ENCODE measurements around the gene GINS1. TPM values are rescaled to one million over a fixed set of nuclear protein-coding genes. Genes with fewer than 3 reads are reported as not detected.

The GINS1 gene
- total RNA-seq, 1 experiment from 2014 or later = 6.0 TPM

GRCh38 chr20:25466846-25467245 is 59.4 kb downstream of the GINS1 start:
- peaks cover 10% of the 10 kb centered on the region for H3K27me3 Mint-ChIP-seq (ENCODE audit: insufficient read depth, unreplicated experiment)
- H3K4me3 Mint-ChIP-seq (ENCODE audit: unreplicated experiment) = no peak overlapping the region
- ChIA-PET CTCF (interaction anchor here (0.9 to 4.1 kb wide), 2 partner anchors 12 to 73 kb away, joined by 3 to 25 read pairs; no protein-coding TSS in a partner anchor), POLR2A (no interaction called here)
- no peaks in the 10 kb centered on the region for H3K9me3 Mint-ChIP-seq (ENCODE audit: unreplicated experiment)
- no peak for DNase-seq (ENCODE audit: unreplicated experiment)
- no peaks in the 10 kb centered on the region for H3K36me3 Mint-ChIP-seq (ENCODE audit: insufficient read depth, unreplicated experiment)
- intact Hi-C loops (cut with micrococcal nuclease) = no loop called here
- BruUV-seq (replicated peaks) = no TSS peak
- no peak for TF ChIP-seq CTCF (IDR thresholded peaks at IDR 0.05; ENCODE audit: unreplicated experiment)
- no peak overlapping the region for H3K27ac Mint-ChIP-seq (ENCODE audit: low read depth, unreplicated experiment)
- H3K4me1 Mint-ChIP-seq (ENCODE audit: insufficient read depth, unreplicated experiment) = no peaks in the 10 kb centered on the region

GRCh38 chr20:25467441-25467840 is 60.0 kb downstream of the GINS1 start:
- ChIA-PET POLR2A (no interaction called here), CTCF (interaction anchor here (0.9 to 4.1 kb wide), 2 partner anchors 12 to 73 kb away, joined by 3 to 25 read pairs; no protein-coding TSS in a partner anchor)
- Mint-ChIP-seq H3K9me3 (ENCODE audit: unreplicated experiment) (no peaks in the 10 kb centered on the region), H3K36me3 (ENCODE audit: insufficient read depth, unreplicated experiment) (no peaks in the 10 kb centered on the region), H3K27me3 (ENCODE audit: insufficient read depth, unreplicated experiment) (peaks cover 4% of the 10 kb centered on the region), H3K4me3 (ENCODE audit: unreplicated experiment) (no peak overlapping the region), H3K27ac (ENCODE audit: low read depth, unreplicated experiment) (no peak overlapping the region), H3K4me1 (ENCODE audit: insufficient read depth, unreplicated experiment) (no peaks in the 10 kb centered on the region)
- DNase-seq (ENCODE audit: unreplicated experiment) = no peak
- intact Hi-C loops (cut with micrococcal nuclease) = no loop called here
- BruUV-seq (replicated peaks) = no TSS peak
- TF ChIP-seq CTCF (IDR thresholded peaks at IDR 0.05; ENCODE audit: unreplicated experiment) = no peak

- ChIA-PET POLR2A (no interaction called here), CTCF (interaction anchor here (4.1 kb wide), 2 partner anchors 71 to 72 kb away, joined by 25 to 64 read pairs; no protein-coding TSS in a partner anchor)
- intact Hi-C loops (cut with micrococcal nuclease) = no loop called here
- no peaks in the 10 kb centered on the region for H3K36me3 Mint-ChIP-seq (ENCODE audit: insufficient read depth, unreplicated experiment)
- BruUV-seq (replicated peaks) = no TSS peak
- H3K9me3 Mint-ChIP-seq (ENCODE audit: unreplicated experiment) = no peaks in the 10 kb centered on the region
- no peak for DNase-seq (ENCODE audit: unreplicated experiment)
- H3K27ac Mint-ChIP-seq (ENCODE audit: low read depth, unreplicated experiment) = no peak overlapping the region
- no peak overlapping the region for H3K4me3 Mint-ChIP-seq (ENCODE audit: unreplicated experiment)
- TF ChIP-seq CTCF (IDR thresholded peaks at IDR 0.05; ENCODE audit: unreplicated experiment) = no peak
- no peaks in the 10 kb centered on the region for H3K4me1 Mint-ChIP-seq (ENCODE audit: insufficient read depth, unreplicated experiment)
- H3K27me3 Mint-ChIP-seq (ENCODE audit: insufficient read depth, unreplicated experiment) = no peaks in the 10 kb centered on the region
These were observed 60.9 kb downstream of the GINS1 start for GRCh38 chr20:25468126-25469075.

GRCh38 chr20:25469558-25469957 is 62.1 kb downstream of the GINS1 start:
- H3K4me3 Mint-ChIP-seq (ENCODE audit: unreplicated experiment) = no peak overlapping the region
- no peak for DNase-seq (ENCODE audit: unreplicated experiment)
- intact Hi-C loops (cut with micrococcal nuclease) = no loop called here
- no peaks in the 10 kb centered on the region for H3K27me3 Mint-ChIP-seq (ENCODE audit: insufficient read depth, unreplicated experiment)
- ChIA-PET POLR2A (interaction anchor here (0.6 kb wide), 1 partner anchor 60 kb away, joined by 3 read pairs; no protein-coding TSS in a partner anchor), CTCF (interaction anchor here (0.6 to 4.1 kb wide), 10 partner anchors 10 to 1688 kb away, joined by 3 to 64 read pairs (median 4); no protein-coding TSS in a partner anchor)
- no TSS peak for BruUV-seq (replicated peaks)
- no peaks in the 10 kb centered on the region for H3K9me3 Mint-ChIP-seq (ENCODE audit: unreplicated experiment)
- H3K27ac Mint-ChIP-seq (ENCODE audit: low read depth, unreplicated experiment) = no peak overlapping the region
- H3K4me1 Mint-ChIP-seq (ENCODE audit: insufficient read depth, unreplicated experiment) = no peaks in the 10 kb centered on the region
- H3K36me3 Mint-ChIP-seq (ENCODE audit: insufficient read depth, unreplicated experiment) = no peaks in the 10 kb centered on the region
- no peak for TF ChIP-seq CTCF (IDR thresholded peaks at IDR 0.05; ENCODE audit: unreplicated experiment)
